Aorta (tissue), 5 donors: ENCODE measurements around the gene TMEM213. TPM values are rescaled to one million over a fixed set of nuclear protein-coding genes. Genes with fewer than 3 reads are reported as not detected.

Experiments
- ATAC-seq: fragments of 200-7000 bp; cut with Tn5 transposase; one replicate; pipeline ENCODE4 v1.9.1; 2022; ENCODE audit warnings: moderate library complexity; ENCODE audit not compliant: low FRiP score
- DNase-seq, 2 donors: peaks; one replicate each; pipeline ENCODE4 v3.0.0-alpha.2; 2020
- H3K27ac ChIP-seq, 2 donors: one replicate each; pipeline ENCODE4 v1.5.1; 2013; ENCODE audit warnings: low read length in 2 of 2, mild to moderate bottlenecking in 2 of 2, moderate library complexity in 2 of 2, control low read depth in 1 of 2, inconsistent platforms in 1 of 2, low read depth in 1 of 2
- H3K27me3 ChIP-seq, 2 donors: one replicate each; pipeline ENCODE4 v1.6.1; 2013; ENCODE audit warnings: control low read depth in 1 of 2, low read length in 1 of 2, mild to moderate bottlenecking in 1 of 2, moderate library complexity in 1 of 2; ENCODE audit not compliant: insufficient read depth in 2 of 2, control insufficient read depth in 1 of 2
- H3K36me3 ChIP-seq, 2 donors: one replicate each; pipeline ENCODE4 v1.6.1; 2013; ENCODE audit warnings: control low read depth in 1 of 2, low read length in 1 of 2, mild to moderate bottlenecking in 1 of 2; ENCODE audit not compliant: insufficient read depth in 2 of 2, control insufficient read depth in 1 of 2
- H3K4me1 ChIP-seq, 2 donors: one replicate each; pipeline ENCODE4 v1.6.1; 2013; ENCODE audit warnings: low read length in 2 of 2, control low read depth in 1 of 2, mild to moderate bottlenecking in 1 of 2, moderate library complexity in 1 of 2; ENCODE audit not compliant: insufficient read depth in 2 of 2, control insufficient read depth in 1 of 2
- H3K4me3 ChIP-seq, 2 donors: one replicate each; pipeline ENCODE4 v1.5.1; 2013; ENCODE audit warnings: low read length in 2 of 2, control low read depth in 1 of 2, mild to moderate bottlenecking in 1 of 2
- H3K9me3 ChIP-seq: one replicate; pipeline ENCODE4 v1.6.1; 2013; ENCODE audit warnings: mild to moderate bottlenecking, low read length; ENCODE audit not compliant: control insufficient read depth
- WGBS, 2 donors: extraction: QIAGEN DNeasy Blood & Tissue Kit; methylation state at CpG; one replicate each; pipeline ENCODE4 v1.1.7; 2013; 5-methylcytosine and 5-hydroxymethylcytosine counted together
- intact Hi-C, 2 donors: fragments of 100-400 bp; cut with DNase I; formaldehyde crosslinking; loops; one replicate each; pipeline versions ENCODE4 v1.14.2 to v1.15.0; 2022
- long read RNA-seq, 2 donors: library from polyadenylated mRNA; unstranded; transcript quantifications; one replicate each; pipeline ENCODE4 v2.0.0, GENCODE V29; 2020 to 2021
- polyA plus RNA-seq, 2 donors: library from polyadenylated mRNA; stranded (reverse); fragments of 200-250 nt; gene quantifications; one replicate each; pipeline ENCODE4 v1.2.3, GENCODE V29; 2013
- total RNA-seq, 2 donors: library from RNA; stranded (reverse); fragmentation: NEBNext Ultra II Directional; extraction: Animal tissue kit (Norgen Biotek cat#: 25700); gene quantifications; one replicate each; pipeline ENCODE4 v1.2.1, GENCODE V29; 2021
- donor health status: healthy with polysubstance abuse.
- donor health status: Bipolar disorder and iron deficiency.
- donor health status: DM: no; HTN: no; CAD: no.
- donor health status: DM: no; HTN: no; CAD: no.
- donor health status: DM: yes; HTN: yes; CAD: no.

TMEM213 gene
- total RNA-seq (not detected), polyA plus RNA-seq (not detected)
- long read RNA-seq, donor 1 = 0 reads
- long read RNA-seq, donor 2 = 0 reads

DNA sequence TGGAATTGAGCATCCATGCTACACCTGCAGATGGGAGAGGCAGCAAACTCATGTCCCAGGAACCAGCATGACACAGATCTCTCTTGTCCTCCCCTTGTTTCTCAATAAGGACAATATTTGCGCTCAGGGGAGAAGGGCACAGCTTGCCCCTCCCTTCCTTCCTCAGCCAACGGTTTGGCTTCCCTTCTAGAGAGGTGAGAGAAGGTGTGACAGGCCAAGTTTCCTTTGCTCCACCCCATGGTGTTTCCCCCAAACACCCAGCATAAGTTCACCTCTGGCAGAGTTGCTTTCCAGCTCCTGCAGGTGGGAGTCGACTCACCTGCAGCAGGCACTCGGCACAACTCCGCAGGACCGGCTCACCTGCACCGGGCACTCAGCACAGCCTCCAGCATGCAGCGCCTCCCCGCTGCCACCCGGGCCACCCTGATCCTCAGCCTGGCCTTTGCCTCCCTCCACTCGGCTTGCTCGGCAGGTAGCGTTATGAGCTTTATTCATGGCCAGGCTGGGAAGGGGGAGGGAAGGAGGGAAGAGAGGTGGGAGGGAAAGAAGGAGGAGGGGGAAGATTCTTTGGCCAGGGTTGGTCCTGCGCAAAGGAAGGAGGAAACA lies at the start of gene TMEM213, which contains the start of gene ATP6V0A4:
Gene TMEM213, plus strand, starts transcription at position 280 of the 606 bp plus-strand sequence. Its CDS starts 111 bp downstream, at position 391.
Gene ATP6V0A4, minus strand, starts transcription at position 482 of the 606 bp plus-strand sequence. CDS start 26,949 bp downstream, outside the sequence.
- DNase-seq (no peak), ATAC-seq (no peak)

DNA sequence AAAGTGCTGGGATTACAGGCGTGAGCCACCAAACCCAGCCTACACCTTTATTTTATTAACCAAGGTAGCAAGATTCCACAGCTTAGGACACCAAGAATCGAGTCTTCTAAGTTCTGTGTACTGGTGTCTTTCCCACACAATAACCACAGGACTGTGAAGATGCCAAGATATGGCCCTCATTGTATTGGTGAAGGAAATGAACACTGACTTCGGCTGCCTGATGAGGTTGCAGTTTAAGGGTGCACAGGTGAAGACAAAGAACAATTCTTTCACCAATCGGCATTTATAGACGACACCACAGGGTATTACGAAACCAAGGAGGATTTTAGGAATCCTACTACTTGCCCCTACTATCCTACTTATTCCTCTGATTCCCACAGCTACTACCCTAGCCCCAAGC lies 49.1 kb upstream of the TMEM213 start:
- ATAC-seq (no peak), DNase-seq (no peak)
- H3K27me3 ChIP-seq = no peaks in the 10 kb centered on the region
- H3K9me3 ChIP-seq = no peaks in the 10 kb centered on the region
- H3K4me3 ChIP-seq = no peak overlapping the region
- no peak overlapping the region for H3K27ac ChIP-seq
- intact Hi-C loops = no loop called here
- 89 to 91% methylated on average over 6 of the region's 6 CpGs for WGBS, 2 donors
- H3K36me3 ChIP-seq = no peaks in the 10 kb centered on the region
- no peaks in the 10 kb centered on the region for H3K4me1 ChIP-seq

More for the DNA sequence above, at the start of gene TMEM213, which contains the start of gene ATP6V0A4:
- Histone ChIP-seq H3K4me1 (no peaks in the 10 kb centered on the region), H3K27me3 (no peaks in the 10 kb centered on the region), H3K4me3 (no peak within 1 kb of the TSS), H3K36me3 (no peaks in the 10 kb centered on the region), H3K27ac (no peak within 1 kb of the TSS), H3K9me3 (no peaks in the 10 kb centered on the region)
- intact Hi-C loops = no loop called here
- 12 to 17% methylated on average over 14 of the region's 14 CpGs for WGBS, 2 donors

DNA sequence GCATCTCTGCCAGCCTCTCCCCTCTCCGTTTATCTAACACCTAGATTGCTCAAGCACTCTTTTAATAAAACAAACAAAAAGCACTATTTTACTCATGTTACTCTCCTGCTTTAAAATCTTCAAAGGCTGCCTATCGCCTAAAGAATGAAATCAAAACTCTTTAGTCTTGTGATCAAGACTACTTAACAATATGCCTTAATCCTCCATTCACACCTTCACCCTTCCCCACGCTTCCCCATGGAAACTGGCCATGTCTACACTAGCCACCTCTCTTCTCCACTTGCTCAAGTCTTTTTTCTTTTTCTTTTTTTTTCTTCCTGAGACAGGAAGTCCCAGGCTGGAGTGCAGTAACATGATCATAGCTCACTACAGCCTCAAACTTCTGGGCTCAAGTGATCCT lies 47.8 kb upstream of the TMEM213 start:
- no peak for ATAC-seq
- Histone ChIP-seq H3K27ac (no peak overlapping the region), H3K36me3 (no peaks in the 10 kb centered on the region), H3K27me3 (no peaks in the 10 kb centered on the region), H3K4me1 (no peaks in the 10 kb centered on the region), H3K9me3 (no peaks in the 10 kb centered on the region), H3K4me3 (no peak overlapping the region)
- intact Hi-C loops = no loop called here
- DNase-seq = no peak
- WGBS, 2 donors = 64 to 78% methylated on average over 3 of the region's 3 CpGs

DNA sequence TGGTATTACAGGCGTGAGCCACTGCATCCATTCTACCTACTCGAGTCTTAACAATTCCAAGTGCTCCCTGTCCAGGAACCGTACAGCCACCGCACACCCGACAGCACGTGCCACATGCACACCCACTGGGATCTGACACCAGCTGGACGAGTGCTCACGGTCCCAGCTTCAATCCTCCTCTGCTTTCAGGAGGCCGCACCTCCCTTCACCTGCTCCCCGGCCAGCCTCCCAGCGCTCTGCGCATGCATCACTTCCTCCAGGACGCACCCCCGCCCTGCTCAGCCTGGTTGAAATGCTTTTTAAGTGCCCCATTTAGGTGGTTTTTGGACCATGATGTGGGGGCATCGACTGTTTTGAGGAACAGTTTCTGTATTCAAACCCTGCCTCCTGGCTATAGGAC lies 47.3 kb upstream of the TMEM213 start:
- Histone ChIP-seq H3K4me1 (no peaks in the 10 kb centered on the region), H3K36me3 (no peaks in the 10 kb centered on the region), H3K27me3 (no peaks in the 10 kb centered on the region), H3K9me3 (no peaks in the 10 kb centered on the region), H3K4me3 (no peak overlapping the region), H3K27ac (no peak overlapping the region)
- intact Hi-C loops = no loop called here
- ATAC-seq (no peak), DNase-seq (no peak)
- 93 to 94% methylated on average over 15 of the region's 15 CpGs for WGBS, 2 donors

DNA sequence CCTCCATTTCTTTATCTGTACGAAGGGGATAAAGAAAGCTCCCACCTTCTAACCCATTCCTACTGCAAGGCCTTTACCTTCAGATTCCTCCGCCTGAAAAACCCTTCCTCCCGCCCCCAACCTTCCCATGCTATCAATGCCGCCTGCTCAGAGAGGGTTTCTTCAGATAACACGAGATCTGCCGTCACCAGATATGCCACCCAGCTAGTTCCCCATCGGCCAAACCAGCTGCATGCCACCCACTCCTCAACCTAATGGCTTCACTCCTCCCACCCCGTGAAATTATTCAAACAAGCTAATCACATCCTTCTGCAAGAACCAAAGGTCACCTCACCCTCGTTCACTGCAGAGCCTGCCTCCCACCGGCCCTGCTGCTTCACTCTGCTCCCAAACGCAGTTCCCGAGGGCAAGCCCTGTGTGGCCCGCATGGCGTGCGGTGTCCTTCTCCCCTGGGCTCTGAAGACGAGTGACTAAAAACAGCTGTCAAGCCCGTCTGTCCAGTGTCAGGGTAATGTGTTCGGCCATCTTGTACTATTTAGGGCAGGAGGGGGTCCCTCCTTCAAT lies 46.8 kb upstream of the TMEM213 start:
- ATAC-seq = no peak
- WGBS, 2 donors = 51 to 54% methylated on average over 18 of the region's 18 CpGs
- no peaks in the 10 kb centered on the region for H3K4me1 ChIP-seq
- DNase-seq = no peak
- no peak overlapping the region for H3K4me3 ChIP-seq
- intact Hi-C loops = no loop called here
- no peak overlapping the region for H3K27ac ChIP-seq
- H3K27me3 ChIP-seq = no peaks in the 10 kb centered on the region
- H3K9me3 ChIP-seq = no peaks in the 10 kb centered on the region
- no peaks in the 10 kb centered on the region for H3K36me3 ChIP-seq

DNA sequence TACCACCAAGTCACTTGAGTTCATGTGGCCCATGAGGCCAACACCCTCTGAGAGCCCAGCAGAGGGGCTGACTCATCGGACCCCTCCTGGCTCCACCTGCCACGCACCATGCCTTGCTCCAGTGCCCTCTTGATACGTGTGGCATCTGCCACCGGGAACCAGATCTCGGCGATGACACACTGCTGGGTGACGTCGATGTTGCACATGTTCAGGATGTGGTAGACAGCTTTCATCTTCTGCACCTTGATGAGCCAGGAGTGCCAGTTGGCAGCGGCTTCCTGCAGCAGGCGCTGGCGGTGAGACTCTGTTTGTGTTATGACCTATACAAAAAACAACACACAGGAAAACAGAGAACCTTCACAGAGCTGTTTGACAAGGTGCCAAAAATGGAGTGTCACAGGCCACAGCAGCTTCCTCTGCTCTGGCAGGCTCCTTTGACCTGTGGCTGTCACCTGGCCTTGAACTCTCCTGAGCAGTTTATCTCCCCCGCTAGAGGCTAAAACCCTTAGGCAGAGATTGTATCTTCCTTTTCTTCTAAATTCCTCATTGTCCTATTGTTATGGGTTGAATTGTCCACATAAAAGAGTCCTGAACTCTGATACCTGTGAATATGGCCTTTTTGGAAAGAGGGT lies 45.2 kb upstream of the TMEM213 start:
- DNase-seq = peak in 1 of 2 donors; percentile 73
- Histone ChIP-seq H3K9me3 (no peaks in the 10 kb centered on the region), H3K27me3 (no peaks in the 10 kb centered on the region), H3K36me3 (no peaks in the 10 kb centered on the region), H3K4me3 (no peak overlapping the region), H3K27ac (no peak overlapping the region), H3K4me1 (no peaks in the 10 kb centered on the region)
- WGBS, 2 donors = 86 to 89% methylated on average over 12 of the region's 12 CpGs
- ATAC-seq = no peak
- intact Hi-C loops = no loop called here

- no peak overlapping the region for H3K27ac ChIP-seq
- DNase-seq (no peak), ATAC-seq (no peak)
- no peaks in the 10 kb centered on the region for H3K4me1 ChIP-seq
- H3K4me3 ChIP-seq = no peak overlapping the region
- 39 to 50% methylated on average over 8 of the region's 8 CpGs for WGBS, 2 donors
- no peaks in the 10 kb centered on the region for H3K9me3 ChIP-seq
- no peaks in the 10 kb centered on the region for H3K27me3 ChIP-seq
- intact Hi-C loops = no loop called here
- H3K36me3 ChIP-seq = no peaks in the 10 kb centered on the region
These were observed 44.7 kb upstream of the TMEM213 start for GRCh38 chr7:138753150-138753518.

DNA sequence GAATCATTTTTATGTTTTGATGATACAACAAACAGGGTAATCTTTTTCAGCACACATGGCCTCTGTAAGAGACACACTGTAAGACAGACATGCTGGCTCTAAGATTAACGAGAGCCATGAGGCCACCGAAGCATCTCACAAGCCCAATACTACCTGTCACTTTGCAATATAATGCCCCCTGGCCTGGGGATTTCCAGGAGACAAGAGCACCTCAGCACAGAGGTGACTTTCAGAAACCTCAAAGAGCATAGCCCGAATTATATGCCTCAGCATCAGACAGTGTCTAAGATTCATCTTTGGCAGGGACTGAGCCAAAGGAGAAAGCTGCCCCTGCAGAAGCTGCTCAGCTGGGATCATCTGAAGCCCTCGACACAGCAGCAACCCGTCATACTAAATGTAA lies 44.2 kb upstream of the TMEM213 start:
- H3K36me3 ChIP-seq = no peaks in the 10 kb centered on the region
- WGBS, 2 donors = 82 to 86% methylated on average over 5 of the region's 5 CpGs
- no peak for DNase-seq
- H3K4me3 ChIP-seq = no peak overlapping the region
- no peak for ATAC-seq
- intact Hi-C loops = no loop called here
- no peaks in the 10 kb centered on the region for H3K4me1 ChIP-seq
- H3K9me3 ChIP-seq = no peaks in the 10 kb centered on the region
- no peak overlapping the region for H3K27ac ChIP-seq
- no peaks in the 10 kb centered on the region for H3K27me3 ChIP-seq

DNA sequence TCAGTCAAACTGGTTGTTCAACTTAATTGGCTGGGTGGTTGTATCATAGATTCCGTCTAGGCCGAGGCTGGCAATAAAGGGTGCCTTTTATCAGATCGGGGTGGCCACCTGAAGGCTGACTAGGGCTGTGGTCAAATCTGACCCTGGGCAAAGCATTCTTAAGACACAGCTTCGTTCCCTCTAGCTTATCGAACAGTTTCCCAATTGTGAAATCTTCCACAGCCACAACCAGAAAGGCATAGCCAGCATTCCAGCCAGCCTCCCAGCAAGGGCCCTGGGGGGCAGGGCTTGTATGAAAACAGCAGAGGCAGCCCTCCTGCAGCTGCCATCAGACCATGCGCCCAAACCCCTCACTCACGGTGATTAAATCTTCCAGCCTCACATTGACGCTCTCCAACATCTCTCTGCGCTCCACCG lies 42.5 kb upstream of the TMEM213 start:
- WGBS, 2 donors = 59 to 66% methylated on average over 10 of the region's 10 CpGs
- ATAC-seq = no peak
- Histone ChIP-seq H3K27ac (no peak overlapping the region), H3K36me3 (no peaks in the 10 kb centered on the region), H3K4me1 (no peaks in the 10 kb centered on the region), H3K9me3 (no peaks in the 10 kb centered on the region), H3K27me3 (no peaks in the 10 kb centered on the region), H3K4me3 (no peak overlapping the region)
- no peak for DNase-seq
- intact Hi-C loops = no loop called here
